GM13977 (cell line): ENCODE measurements around the gene OR2T11.
A peak's percentile ranks its signal among the peaks of the same experiment; 100 is the strongest.

ENCODE experiments used
- DNase-seq: peaks from one replicate; pipeline ENCODE4 v3.0.0; 2012; ENCODE audit warnings: low spot score
- CTCF ChIP-seq: IDR thresholded peaks from 2 replicates; pipeline ENCODE4 v1.5.1; 2012; ENCODE audit warnings: mild to moderate bottlenecking, control low read depth; ENCODE audit not compliant: insufficient read depth; ENCODE audit errors: extremely low read depth, missing control alignments
- in situ Hi-C: fragments of 300-500 bp; cut with MboI; formaldehyde crosslinking; loops from one replicate; pipeline ENCODE4 v1.12.0; 2022; ENCODE audit warnings: low sequenced_read_pairs, low pct_unique_long_range_greater_than_20kb, mixed read lengths, inconsistent platforms; ENCODE audit not compliant: unreplicated experiment

OR2T11 gene

GRCh38 chr1:248621770-248622169, 13.1 kb downstream of the OR2T11 start:
- no peak for TF ChIP-seq CTCF
- in situ Hi-C loops: loop anchor here (10.0 kb wide), 1 partner anchor 217 kb away; the partner anchor contains the start of gene OR2T1
- DNase-seq: no peak

- peak; percentile 22 for DNase-seq
- in situ Hi-C loops: no loop called here
- peak; percentile 67 for TF ChIP-seq CTCF
Measured at GRCh38 chr1:248618878-248619277, 16.0 kb downstream of the OR2T11 start.

GRCh38 chr1:248618119-248618518, 16.8 kb downstream of the OR2T11 start:
- DNase-seq: no peak
- in situ Hi-C loops: no loop called here
- no peak for TF ChIP-seq CTCF

GRCh38 chr1:248613742-248614141, 21.1 kb downstream of the OR2T11 start:
- DNase-seq: no peak
- in situ Hi-C loops: no loop called here
- TF ChIP-seq CTCF: no peak

- in situ Hi-C loops: no loop called here
- TF ChIP-seq CTCF: peak; percentile 28
- DNase-seq: no peak
Measured at GRCh38 chr1:248611883-248612414, 22.9 kb downstream of the OR2T11 start.

- no peak for DNase-seq
- no peak for TF ChIP-seq CTCF
- in situ Hi-C loops: no loop called here
Measured at GRCh38 chr1:248610301-248610700, 24.6 kb downstream of the OR2T11 start.

- no peak for DNase-seq
- TF ChIP-seq CTCF: no peak
- in situ Hi-C loops: no loop called here
Measured at GRCh38 chr1:248599396-248599795, 35.5 kb downstream of the OR2T11 start.
